ENCODE results near the gene CLTCL1. TPM values are rescaled to one million over a fixed set of nuclear protein-coding genes. Genes with fewer than 3 reads are reported as not detected.
A peak's percentile ranks its signal among the peaks of the same experiment; 100 is the strongest.

The CLTCL1 gene
- total and polyA plus RNA-seq, 4 donors = 2.0 to 4.8 (median 2.6) TPM

- H3K36me3 ChIP-seq (ENCODE audit: control insufficient read depth in 4 of 4, insufficient read depth in 3 of 4, low read depth in 1 of 4, low read length in 3 of 4) = no peaks in the 10 kb centered on the region
- H3K9ac ChIP-seq (ENCODE audit: low read depth in 1 of 2, low read length in 2 of 2) = peak overlapping the region in 1 of 2 donors; percentile 20
- TF ChIP-seq HNF4A (conservative IDR thresholded peaks at IDR 0.05) = no peak
- TF ChIP-seq, protein P1, sequence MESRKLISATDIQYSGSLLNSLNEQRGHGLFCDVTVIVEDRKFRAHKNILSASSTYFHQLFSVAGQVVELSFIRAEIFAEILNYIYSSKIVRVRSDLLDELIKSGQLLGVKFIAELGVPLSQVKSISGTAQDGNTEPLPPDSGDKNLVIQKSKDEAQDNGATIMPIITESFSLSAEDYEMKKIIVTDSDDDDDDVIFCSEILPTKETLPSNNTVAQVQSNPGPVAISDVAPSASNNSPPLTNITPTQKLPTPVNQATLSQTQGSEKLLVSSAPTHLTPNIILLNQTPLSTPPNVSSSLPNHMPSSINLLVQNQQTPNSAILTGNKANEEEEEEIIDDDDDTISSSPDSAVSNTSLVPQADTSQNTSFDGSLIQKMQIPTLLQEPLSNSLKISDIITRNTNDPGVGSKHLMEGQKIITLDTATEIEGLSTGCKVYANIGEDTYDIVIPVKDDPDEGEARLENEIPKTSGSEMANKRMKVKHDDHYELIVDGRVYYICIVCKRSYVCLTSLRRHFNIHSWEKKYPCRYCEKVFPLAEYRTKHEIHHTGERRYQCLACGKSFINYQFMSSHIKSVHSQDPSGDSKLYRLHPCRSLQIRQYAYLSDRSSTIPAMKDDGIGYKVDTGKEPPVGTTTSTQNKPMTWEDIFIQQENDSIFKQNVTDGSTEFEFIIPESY (IDR thresholded peaks at IDR 0.05) = no peak
- peak overlapping the region; percentile 66 to 89 for H3K27ac ChIP-seq (ENCODE audit: low read depth in 1 of 2, low read length in 2 of 2)
- peak overlapping the region; percentile 78 to 95 (median 92) for H3K4me3 ChIP-seq (ENCODE audit: low read depth in 1 of 3, low read length in 3 of 3)
- no peaks in the 10 kb centered on the region for H3K27me3 ChIP-seq (ENCODE audit: control insufficient read depth in 4 of 4, insufficient read depth in 4 of 4, low read length in 3 of 4)
- WGBS = 52% methylated on average over 23 of the region's 23 CpGs
- H3K9me3 ChIP-seq (ENCODE audit: control insufficient read depth in 4 of 4, low read length in 3 of 4) = no peaks in the 10 kb centered on the region
- peaks cover 3 to 20% (median 15%) of the 10 kb centered on the region in 4 donors for H3K4me1 ChIP-seq (ENCODE audit: control insufficient read depth in 4 of 4, insufficient read depth in 4 of 4, low read length in 3 of 4)
- DNase-seq (ENCODE audit: low spot score) = no peak
Observed at GRCh38 chr22:19292458-19293230, 1.1 kb upstream of the CLTCL1 start.

DNA sequence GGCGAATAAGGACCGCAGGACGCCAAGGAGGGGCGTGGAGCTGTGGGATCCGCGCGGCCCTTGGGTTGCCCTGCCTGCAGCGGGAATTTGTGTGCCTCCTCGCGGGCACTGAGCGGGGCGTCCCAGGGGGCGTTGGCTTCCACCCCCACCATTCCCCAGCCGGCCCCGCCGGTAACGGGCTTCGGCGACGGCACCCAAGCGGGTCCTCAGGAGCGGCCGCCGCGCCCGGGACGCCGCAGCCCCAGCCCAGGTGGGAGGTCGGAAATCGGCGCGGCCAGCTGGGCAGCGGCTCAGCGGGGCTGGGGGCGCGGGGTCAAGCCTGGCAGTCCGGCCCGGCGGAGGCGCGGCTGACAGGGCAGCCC, 320 bp downstream of the CLTCL1 start:
- Histone ChIP-seq H3K36me3 (ENCODE audit: control insufficient read depth in 4 of 4, insufficient read depth in 3 of 4, low read depth in 1 of 4, low read length in 3 of 4) (no peaks in the 10 kb centered on the region), H3K27me3 (ENCODE audit: control insufficient read depth in 4 of 4, insufficient read depth in 4 of 4, low read length in 3 of 4) (no peaks in the 10 kb centered on the region), H3K9me3 (ENCODE audit: control insufficient read depth in 4 of 4, low read length in 3 of 4) (no peaks in the 10 kb centered on the region), H3K4me3 (ENCODE audit: low read depth in 1 of 3, low read length in 3 of 3) (peak overlapping the region; percentile 42 to 92 (median 57)), H3K9ac (ENCODE audit: low read depth in 1 of 2, low read length in 2 of 2) (no peak overlapping the region), H3K27ac (ENCODE audit: low read depth in 1 of 2, low read length in 2 of 2) (peak overlapping the region in 1 of 2 donors; percentile 29), H3K4me1 (ENCODE audit: control insufficient read depth in 4 of 4, insufficient read depth in 4 of 4, low read length in 3 of 4) (peaks cover 3 to 20% (median 15%) of the 10 kb centered on the region in 4 donors)
- peak; percentile 41 for DNase-seq (ENCODE audit: low spot score)
- TF ChIP-seq JUND (IDR thresholded peaks at IDR 0.05) (no peak), RAD21 (IDR thresholded peaks at IDR 0.05) (no peak), SP1 (IDR thresholded peaks at IDR 0.05) (no peak), EGR1 (IDR thresholded peaks at IDR 0.05; ENCODE audit: low read depth in 2 of 2) (no peak), FOXA1 (IDR thresholded peaks at IDR 0.05) (no peak), GABPA (IDR thresholded peaks at IDR 0.05 in 1 of 2, conservative IDR thresholded peaks at IDR 0.05 in 1 of 2) (no peak), ATF3 (IDR thresholded peaks at IDR 0.05) (no peak), HNF4G (IDR thresholded peaks at IDR 0.05) (no peak)
- TF ChIP-seq, protein P2, sequence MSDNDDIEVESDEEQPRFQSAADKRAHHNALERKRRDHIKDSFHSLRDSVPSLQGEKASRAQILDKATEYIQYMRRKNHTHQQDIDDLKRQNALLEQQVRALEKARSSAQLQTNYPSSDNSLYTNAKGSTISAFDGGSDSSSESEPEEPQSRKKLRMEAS (IDR thresholded peaks at IDR 0.05) = no peak
- TF ChIP-seq, protein P1 (IDR thresholded peaks at IDR 0.05) = no peak
- TF ChIP-seq, protein P3, sequence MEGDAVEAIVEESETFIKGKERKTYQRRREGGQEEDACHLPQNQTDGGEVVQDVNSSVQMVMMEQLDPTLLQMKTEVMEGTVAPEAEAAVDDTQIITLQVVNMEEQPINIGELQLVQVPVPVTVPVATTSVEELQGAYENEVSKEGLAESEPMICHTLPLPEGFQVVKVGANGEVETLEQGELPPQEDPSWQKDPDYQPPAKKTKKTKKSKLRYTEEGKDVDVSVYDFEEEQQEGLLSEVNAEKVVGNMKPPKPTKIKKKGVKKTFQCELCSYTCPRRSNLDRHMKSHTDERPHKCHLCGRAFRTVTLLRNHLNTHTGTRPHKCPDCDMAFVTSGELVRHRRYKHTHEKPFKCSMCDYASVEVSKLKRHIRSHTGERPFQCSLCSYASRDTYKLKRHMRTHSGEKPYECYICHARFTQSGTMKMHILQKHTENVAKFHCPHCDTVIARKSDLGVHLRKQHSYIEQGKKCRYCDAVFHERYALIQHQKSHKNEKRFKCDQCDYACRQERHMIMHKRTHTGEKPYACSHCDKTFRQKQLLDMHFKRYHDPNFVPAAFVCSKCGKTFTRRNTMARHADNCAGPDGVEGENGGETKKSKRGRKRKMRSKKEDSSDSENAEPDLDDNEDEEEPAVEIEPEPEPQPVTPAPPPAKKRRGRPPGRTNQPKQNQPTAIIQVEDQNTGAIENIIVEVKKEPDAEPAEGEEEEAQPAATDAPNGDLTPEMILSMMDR (IDR thresholded peaks at IDR 0.05; ENCODE audit: low read depth, low read length, missing input control) = no peak
- WGBS = under 1% methylated on average over 41 of the region's 41 CpGs

Measured in liver (tissue), 9 donors.